GM18909 (cell line): ENCODE results near the gene LILRA6.

ENCODE experiments used
- ATAC-seq: cut with Tn5 transposase; IDR thresholded peaks from one replicate; pipeline ENCODE4 v1.9.1; 2021; ENCODE audit warnings: mild to moderate bottlenecking; ENCODE audit not compliant: unreplicated experiment, poor library complexity

Gene LILRA6

GRCh38 chr19:54190503-54191010 lies 52.0 kb downstream of the LILRA6 start:
- ATAC-seq = peak; percentile 53

DNA sequence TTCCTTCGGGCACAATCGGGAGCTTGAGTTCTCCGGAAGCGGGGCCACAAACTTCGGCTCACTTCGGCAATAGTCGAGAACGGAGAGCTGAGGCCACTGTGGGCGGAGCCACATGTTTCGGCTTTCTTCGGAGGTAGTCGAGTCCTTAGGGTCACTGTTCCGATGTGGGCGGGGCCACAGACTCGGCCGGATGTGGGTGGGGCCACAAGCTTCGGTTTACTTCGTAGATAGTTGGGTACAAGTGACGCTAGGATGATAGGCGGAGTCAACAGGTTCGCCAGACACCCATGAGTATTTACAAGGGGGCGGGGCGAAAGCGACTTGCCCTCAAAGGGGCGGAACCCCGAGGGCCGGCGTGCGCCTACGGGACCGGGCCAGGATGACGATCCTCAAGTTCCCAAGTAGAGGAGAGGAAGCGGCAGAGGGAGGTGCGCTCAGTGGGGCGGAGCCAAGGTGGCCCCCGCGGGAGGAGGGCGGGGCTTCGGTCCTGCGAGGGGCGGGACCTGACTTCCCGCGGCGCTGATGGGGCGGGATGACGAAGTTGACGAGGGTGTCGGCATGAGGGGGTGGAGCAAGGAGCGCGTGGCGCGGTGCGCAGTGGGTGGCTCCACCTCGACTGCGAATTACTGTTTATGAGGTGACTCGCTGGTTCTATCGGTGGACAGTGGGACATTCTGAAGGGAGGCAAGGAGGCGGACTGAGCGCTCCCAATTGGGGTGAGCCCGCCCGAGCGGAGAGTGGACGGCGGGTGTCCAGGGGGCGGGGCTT lies 52.7 kb downstream of the LILRA6 start:
- peak; percentile 52 for ATAC-seq

DNA sequence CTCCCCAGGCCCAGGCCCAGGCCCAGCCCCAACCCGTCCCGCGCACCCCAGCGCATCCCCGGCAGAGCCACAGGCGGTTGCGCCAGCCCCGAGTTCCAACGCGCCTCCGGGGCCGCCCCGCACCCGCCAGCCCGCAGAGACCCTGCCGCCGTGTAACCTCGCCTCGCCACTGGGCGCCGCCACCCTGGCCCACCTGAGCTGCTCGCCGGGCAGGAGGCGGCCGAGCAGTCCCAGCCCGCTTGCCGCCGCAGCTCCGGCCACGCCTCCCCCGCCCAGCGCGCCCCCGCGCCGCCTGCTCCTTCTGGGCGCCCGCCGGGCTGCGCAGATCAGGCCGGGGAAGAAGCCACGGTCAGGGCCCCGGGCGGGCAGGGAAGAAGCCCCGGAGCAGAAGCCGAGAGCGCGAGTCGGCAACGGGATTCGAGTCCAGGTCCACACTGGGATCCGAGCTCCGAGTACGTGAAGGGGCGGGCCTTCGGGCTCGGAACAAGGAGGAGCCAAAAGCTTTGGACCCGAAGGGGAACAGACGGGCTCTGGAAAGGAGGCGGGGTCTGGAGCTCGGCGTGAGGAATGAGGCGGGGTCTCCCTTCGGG lies 53.4 kb downstream of the LILRA6 start, which contains the start of gene MBOAT7:
Gene MBOAT7 (minus strand): TSS at position 436 of the 590 bp plus-strand sequence. CDS start 1,072 bp downstream, outside the sequence.
- peak; percentile 21 for ATAC-seq

GRCh38 chr19:54188215-54188871 lies 54.2 kb downstream of the LILRA6 start:
- no peak for ATAC-seq

GRCh38 chr19:54186934-54187381 lies 55.6 kb downstream of the LILRA6 start:
- ATAC-seq = no peak
